HEK293 (cell line): Measurements from ENCODE around the gene OSTM1.

Source experiments
- GLI4 ChIP-seq: fragments of 450-650 bp; formaldehyde crosslinking; IDR thresholded peaks from 2 replicates; pipeline ENCODE4 v1.5.1; 2016; ENCODE audit warnings: missing biosample characterization, missing genetic modification characterization
- HOXA7 ChIP-seq: sonication (generic); formaldehyde crosslinking; IDR thresholded peaks from 2 replicates; pipeline ENCODE4 v1.8.1; 2022; ENCODE audit warnings: missing genetic modification reagents, borderline replicate concordance
- KLF7 ChIP-seq: fragments of 450-650 bp; formaldehyde crosslinking; IDR thresholded peaks from 2 replicates; pipeline ENCODE4 v1.5.1; 2016; ENCODE audit warnings: missing biosample characterization, missing genetic modification characterization, borderline replicate concordance
- KLF8 ChIP-seq: fragments of 450-650 bp; formaldehyde crosslinking; IDR thresholded peaks from 2 replicates; pipeline ENCODE4 v1.5.1; 2016; ENCODE audit warnings: missing biosample characterization, missing genetic modification characterization
- MEIS1 ChIP-seq: sonication (generic); formaldehyde crosslinking; IDR thresholded peaks from 2 replicates; pipeline ENCODE4 v1.8.1; 2022; ENCODE audit warnings: missing genetic modification reagents, mild to moderate bottlenecking, borderline replicate concordance
- OSR2 ChIP-seq: fragments of 450-650 bp; formaldehyde crosslinking; IDR thresholded peaks from 2 replicates; pipeline ENCODE4 v1.5.1; 2016; ENCODE audit warnings: missing biosample characterization, missing genetic modification characterization
- SP3 ChIP-seq: fragments of 450-650 bp; formaldehyde crosslinking; IDR thresholded peaks from 2 replicates; pipeline ENCODE4 v1.5.1; 2016; ENCODE audit warnings: missing biosample characterization, missing genetic modification characterization
- SP7 ChIP-seq: fragments of 450-650 bp; formaldehyde crosslinking; IDR thresholded peaks from 2 replicates; pipeline ENCODE4 v1.5.1; 2016; ENCODE audit warnings: missing biosample characterization, missing genetic modification characterization
- TCF7L2 ChIP-seq: IDR thresholded peaks from 2 replicates; pipeline ENCODE4 v1.6.1; 2011; ENCODE audit warnings: low read depth, mild to moderate bottlenecking, inconsistent platforms, low read length, moderate library complexity, borderline replicate concordance
- TRIM28 ChIP-seq: IDR thresholded peaks from 2 replicates; pipeline ENCODE4 v1.6.1; 2011; ENCODE audit warnings: low read length, control low read depth, borderline replicate concordance
- ZBTB20 ChIP-seq: fragments of 450-650 bp; formaldehyde crosslinking; IDR thresholded peaks from 2 replicates; pipeline ENCODE4 v1.5.1; 2016; ENCODE audit warnings: missing biosample characterization, missing genetic modification characterization
- ZBTB21 ChIP-seq: fragments of 450-650 bp; formaldehyde crosslinking; IDR thresholded peaks from 2 replicates; pipeline ENCODE4 v1.5.1; 2017; ENCODE audit warnings: missing biosample characterization, missing genetic modification characterization
- ZBTB8A ChIP-seq: fragments of 450-650 bp; formaldehyde crosslinking; IDR thresholded peaks from 2 replicates; pipeline ENCODE4 v1.5.1; 2016; ENCODE audit warnings: missing biosample characterization, missing genetic modification characterization
- ZFP37 ChIP-seq: fragments of 450-650 bp; formaldehyde crosslinking; IDR thresholded peaks from 2 replicates; pipeline ENCODE4 v1.5.1; 2016; ENCODE audit warnings: missing biosample characterization, missing genetic modification characterization
- ZNF121 ChIP-seq: fragments of 450-650 bp; formaldehyde crosslinking; IDR thresholded peaks from 2 replicates; pipeline ENCODE4 v1.5.1; 2016; ENCODE audit warnings: missing biosample characterization, missing genetic modification characterization
- ZNF146 ChIP-seq: fragments of 450-650 bp; formaldehyde crosslinking; IDR thresholded peaks from 2 replicates; pipeline ENCODE4 v1.5.1; 2016; ENCODE audit warnings: missing biosample characterization, missing genetic modification characterization
- ZNF174 ChIP-seq: fragments of 450-650 bp; formaldehyde crosslinking; IDR thresholded peaks from 2 replicates; pipeline ENCODE4 v1.5.0; 2017; ENCODE audit warnings: missing biosample characterization, mild to moderate bottlenecking, missing genetic modification characterization
- ZNF223 ChIP-seq: fragments of 450-650 bp; formaldehyde crosslinking; IDR thresholded peaks from 2 replicates; pipeline ENCODE4 v1.5.1; 2016; ENCODE audit warnings: missing biosample characterization, missing genetic modification characterization
- ZNF248 ChIP-seq: fragments of 450-650 bp; formaldehyde crosslinking; IDR thresholded peaks from 2 replicates; pipeline ENCODE4 v1.5.1; 2017; ENCODE audit warnings: missing biosample characterization, missing genetic modification characterization
- ZNF341 ChIP-seq: fragments of 450-650 bp; formaldehyde crosslinking; IDR thresholded peaks from 2 replicates; pipeline ENCODE4; 2016; ENCODE audit warnings: low read depth, missing biosample characterization, missing genetic modification characterization
- ZNF501 ChIP-seq: fragments of 450-650 bp; formaldehyde crosslinking; IDR thresholded peaks from 2 replicates; pipeline ENCODE4 v1.5.1; 2016; ENCODE audit warnings: missing biosample characterization, missing genetic modification characterization
- ZNF560 ChIP-seq: fragments of 450-650 bp; formaldehyde crosslinking; IDR thresholded peaks from 2 replicates; pipeline ENCODE4 v1.5.1; 2017; ENCODE audit warnings: missing biosample characterization, missing genetic modification characterization, borderline replicate concordance
- ZNF571 ChIP-seq: fragments of 450-650 bp; formaldehyde crosslinking; IDR thresholded peaks from 2 replicates; pipeline ENCODE4 v1.5.0; 2017; ENCODE audit warnings: missing biosample characterization, missing genetic modification characterization
- ZNF596 ChIP-seq: fragments of 450-650 bp; IDR thresholded peaks from 2 replicates; pipeline ENCODE4 v1.5.0; 2018; ENCODE audit warnings: missing biosample characterization, mild to moderate bottlenecking, missing genetic modification characterization, moderate library complexity
- ZNF624 ChIP-seq: fragments of 450-650 bp; formaldehyde crosslinking; IDR thresholded peaks from 2 replicates; pipeline ENCODE4 v1.5.1; 2017; ENCODE audit warnings: missing biosample characterization, missing genetic modification characterization
- ZNF660 ChIP-seq: fragments of 450-650 bp; IDR thresholded peaks from 2 replicates; pipeline ENCODE4 v1.5.1; 2018; ENCODE audit warnings: missing biosample characterization, mild to moderate bottlenecking, missing genetic modification characterization
- ZNF677 ChIP-seq: fragments of 450-650 bp; IDR thresholded peaks from 2 replicates; pipeline ENCODE4 v1.5.0; 2018; ENCODE audit warnings: missing biosample characterization, mild to moderate bottlenecking, missing genetic modification characterization, moderate library complexity
- ZSCAN30 ChIP-seq: fragments of 450-650 bp; IDR thresholded peaks from 2 replicates; pipeline ENCODE4 v1.5.1; 2018; ENCODE audit warnings: missing biosample characterization, mild to moderate bottlenecking, missing genetic modification characterization, moderate library complexity
- ZXDB ChIP-seq: fragments of 450-650 bp; formaldehyde crosslinking; IDR thresholded peaks from 2 replicates; pipeline ENCODE4 v1.5.1; 2016; ENCODE audit warnings: missing biosample characterization, missing genetic modification characterization
- TF ChIP-seq, protein P1 (sequence below): fragments of 450-650 bp; formaldehyde crosslinking; IDR thresholded peaks from 2 replicates; pipeline ENCODE4 v1.5.1; 2016; ENCODE audit warnings: missing biosample characterization, missing genetic modification characterization
- TF ChIP-seq, protein P2 (sequence below): fragments of 450-650 bp; formaldehyde crosslinking; IDR thresholded peaks from 2 replicates; pipeline ENCODE4 v1.5.1; 2017; ENCODE audit warnings: missing biosample characterization, missing genetic modification characterization
- TF ChIP-seq, protein P3 (sequence below): fragments of 450-650 bp; formaldehyde crosslinking; conservative IDR thresholded peaks from 2 replicates; pipeline ENCODE4 v1.5.1; 2016; ENCODE audit warnings: low read depth, missing biosample characterization, missing genetic modification characterization

OSTM1 gene

DNA sequence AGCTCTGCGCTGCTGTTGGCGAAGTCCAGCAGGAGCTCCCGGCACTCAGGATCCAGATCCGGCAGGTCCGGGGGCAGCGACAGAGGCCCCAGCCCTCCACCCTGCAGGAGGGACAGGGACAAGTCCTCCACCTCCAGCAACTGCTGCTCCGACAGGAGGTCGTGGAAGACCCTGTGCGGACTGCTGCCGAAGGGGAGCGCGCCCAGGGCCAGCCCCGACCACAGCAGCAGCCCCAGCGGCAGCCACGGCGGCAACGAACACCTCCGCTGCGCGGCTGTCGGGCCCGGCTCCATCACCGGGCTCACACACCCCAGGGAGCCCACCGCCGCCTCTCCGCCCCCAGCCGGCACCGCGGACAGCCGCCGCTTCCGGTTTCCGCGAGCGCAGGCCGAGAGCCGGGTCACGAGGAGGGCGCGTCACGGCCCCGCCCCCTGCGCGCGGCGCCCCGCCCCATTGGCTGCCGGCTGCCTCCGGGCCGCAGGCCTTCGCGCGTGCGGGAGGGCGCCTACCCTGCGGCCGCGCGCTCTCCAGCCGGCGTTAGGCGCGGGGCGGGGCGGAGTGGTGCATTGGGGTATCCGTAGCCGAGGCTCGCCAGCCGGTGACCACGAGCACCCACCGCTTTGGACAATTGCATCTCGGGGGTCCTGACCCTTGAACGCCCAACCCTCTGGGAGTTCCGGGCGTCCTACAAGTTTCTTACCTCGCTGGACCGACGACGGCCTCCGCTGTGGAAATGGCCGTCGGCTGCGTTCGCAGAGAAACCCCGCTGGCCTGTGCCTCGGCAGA, at the start of gene OSTM1 (continued):
- TF ChIP-seq KLF8 (tag by site-specific recombination) (peak; percentile 60), ZBTB20 (tag by site-specific recombination) (peak; percentile 51; the same call in 1 of the 2 replicates), ZNF248 (no peak), OSR2 (tag by site-specific recombination) (no peak), ZSCAN30 (peak; percentile 99), ZBTB8A (tag by site-specific recombination) (peak; percentile 69), TCF7L2 (no peak), ZNF223 (0 out of 2 replicates have a peak, but pooled peaks have one; percentile 27), HOXA7 (CRISPR knock-in tag) (no peak), ZNF341 (tag by site-specific recombination) (peak; percentile 72), ZXDB (peak; percentile 52), ZNF146 (tag by site-specific recombination) (no peak), ZBTB21 (no peak; the same call in 1 of the 2 replicates), ZNF174 (tag by site-specific recombination) (no peak), ZNF121 (tag by site-specific recombination) (no peak), ZNF624 (no peak), SP3 (tag by site-specific recombination) (peak; percentile 57; the same call in 1 of the 2 replicates), KLF7 (tag by site-specific recombination) (no peak), SP7 (tag by site-specific recombination) (peak; percentile 51; the same call in 1 of the 2 replicates), ZNF560 (tag by site-specific recombination) (no peak), TRIM28 (no peak), ZNF501 (peak; percentile 36), GLI4 (tag by site-specific recombination) (peak; percentile 30; the same call in 1 of the 2 replicates), ZNF660 (tag by site-specific recombination) (peak; percentile 86), ZNF677 (tag by site-specific recombination) (no peak), ZNF571 (no peak), ZFP37 (tag by site-specific recombination) (no peak), MEIS1 (CRISPR knock-in tag) (no peak), ZNF596 (peak; percentile 59; the same call in 1 of the 2 replicates)
- TF ChIP-seq, protein P1, sequence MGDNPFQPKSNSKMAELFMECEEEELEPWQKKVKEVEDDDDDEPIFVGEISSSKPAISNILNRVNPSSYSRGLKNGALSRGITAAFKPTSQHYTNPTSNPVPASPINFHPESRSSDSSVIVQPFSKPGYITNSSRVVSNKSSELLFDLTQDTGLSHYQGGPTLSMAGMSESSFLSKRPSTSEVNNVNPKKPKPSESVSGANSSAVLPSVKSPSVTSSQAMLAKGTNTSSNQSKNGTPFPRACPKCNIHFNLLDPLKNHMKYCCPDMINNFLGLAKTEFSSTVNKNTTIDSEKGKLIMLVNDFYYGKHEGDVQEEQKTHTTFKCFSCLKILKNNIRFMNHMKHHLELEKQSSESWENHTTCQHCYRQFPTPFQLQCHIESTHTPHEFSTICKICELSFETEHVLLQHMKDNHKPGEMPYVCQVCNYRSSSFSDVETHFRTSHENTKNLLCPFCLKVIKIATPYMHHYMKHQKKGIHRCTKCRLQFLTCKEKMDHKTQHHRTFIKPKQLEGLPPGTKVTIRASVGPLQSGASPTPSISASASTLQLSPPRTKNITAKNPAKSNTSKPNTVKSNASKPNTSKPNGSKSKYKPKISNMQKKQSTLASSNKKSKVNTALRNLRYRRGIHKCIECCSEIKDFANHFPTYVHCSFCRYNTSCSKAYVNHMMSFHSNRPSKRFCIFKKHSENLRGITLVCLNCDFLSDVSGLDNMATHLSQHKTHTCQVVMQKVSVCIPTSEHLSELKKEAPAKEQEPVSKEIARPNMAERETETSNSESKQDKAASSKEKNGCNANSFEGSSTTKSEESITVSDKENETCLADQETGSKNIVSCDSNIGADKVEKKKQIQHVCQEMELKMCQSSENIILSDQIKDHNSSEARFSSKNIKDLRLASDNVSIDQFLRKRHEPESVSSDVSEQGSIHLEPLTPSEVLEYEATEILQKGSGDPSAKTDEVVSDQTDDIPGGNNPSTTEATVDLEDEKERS: no peak
- TF ChIP-seq, protein P2, sequence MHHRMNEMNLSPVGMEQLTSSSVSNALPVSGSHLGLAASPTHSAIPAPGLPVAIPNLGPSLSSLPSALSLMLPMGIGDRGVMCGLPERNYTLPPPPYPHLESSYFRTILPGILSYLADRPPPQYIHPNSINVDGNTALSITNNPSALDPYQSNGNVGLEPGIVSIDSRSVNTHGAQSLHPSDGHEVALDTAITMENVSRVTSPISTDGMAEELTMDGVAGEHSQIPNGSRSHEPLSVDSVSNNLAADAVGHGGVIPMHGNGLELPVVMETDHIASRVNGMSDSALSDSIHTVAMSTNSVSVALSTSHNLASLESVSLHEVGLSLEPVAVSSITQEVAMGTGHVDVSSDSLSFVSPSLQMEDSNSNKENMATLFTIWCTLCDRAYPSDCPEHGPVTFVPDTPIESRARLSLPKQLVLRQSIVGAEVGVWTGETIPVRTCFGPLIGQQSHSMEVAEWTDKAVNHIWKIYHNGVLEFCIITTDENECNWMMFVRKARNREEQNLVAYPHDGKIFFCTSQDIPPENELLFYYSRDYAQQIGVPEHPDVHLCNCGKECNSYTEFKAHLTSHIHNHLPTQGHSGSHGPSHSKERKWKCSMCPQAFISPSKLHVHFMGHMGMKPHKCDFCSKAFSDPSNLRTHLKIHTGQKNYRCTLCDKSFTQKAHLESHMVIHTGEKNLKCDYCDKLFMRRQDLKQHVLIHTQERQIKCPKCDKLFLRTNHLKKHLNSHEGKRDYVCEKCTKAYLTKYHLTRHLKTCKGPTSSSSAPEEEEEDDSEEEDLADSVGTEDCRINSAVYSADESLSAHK (tag by site-specific recombination): no peak
- TF ChIP-seq, protein P3, sequence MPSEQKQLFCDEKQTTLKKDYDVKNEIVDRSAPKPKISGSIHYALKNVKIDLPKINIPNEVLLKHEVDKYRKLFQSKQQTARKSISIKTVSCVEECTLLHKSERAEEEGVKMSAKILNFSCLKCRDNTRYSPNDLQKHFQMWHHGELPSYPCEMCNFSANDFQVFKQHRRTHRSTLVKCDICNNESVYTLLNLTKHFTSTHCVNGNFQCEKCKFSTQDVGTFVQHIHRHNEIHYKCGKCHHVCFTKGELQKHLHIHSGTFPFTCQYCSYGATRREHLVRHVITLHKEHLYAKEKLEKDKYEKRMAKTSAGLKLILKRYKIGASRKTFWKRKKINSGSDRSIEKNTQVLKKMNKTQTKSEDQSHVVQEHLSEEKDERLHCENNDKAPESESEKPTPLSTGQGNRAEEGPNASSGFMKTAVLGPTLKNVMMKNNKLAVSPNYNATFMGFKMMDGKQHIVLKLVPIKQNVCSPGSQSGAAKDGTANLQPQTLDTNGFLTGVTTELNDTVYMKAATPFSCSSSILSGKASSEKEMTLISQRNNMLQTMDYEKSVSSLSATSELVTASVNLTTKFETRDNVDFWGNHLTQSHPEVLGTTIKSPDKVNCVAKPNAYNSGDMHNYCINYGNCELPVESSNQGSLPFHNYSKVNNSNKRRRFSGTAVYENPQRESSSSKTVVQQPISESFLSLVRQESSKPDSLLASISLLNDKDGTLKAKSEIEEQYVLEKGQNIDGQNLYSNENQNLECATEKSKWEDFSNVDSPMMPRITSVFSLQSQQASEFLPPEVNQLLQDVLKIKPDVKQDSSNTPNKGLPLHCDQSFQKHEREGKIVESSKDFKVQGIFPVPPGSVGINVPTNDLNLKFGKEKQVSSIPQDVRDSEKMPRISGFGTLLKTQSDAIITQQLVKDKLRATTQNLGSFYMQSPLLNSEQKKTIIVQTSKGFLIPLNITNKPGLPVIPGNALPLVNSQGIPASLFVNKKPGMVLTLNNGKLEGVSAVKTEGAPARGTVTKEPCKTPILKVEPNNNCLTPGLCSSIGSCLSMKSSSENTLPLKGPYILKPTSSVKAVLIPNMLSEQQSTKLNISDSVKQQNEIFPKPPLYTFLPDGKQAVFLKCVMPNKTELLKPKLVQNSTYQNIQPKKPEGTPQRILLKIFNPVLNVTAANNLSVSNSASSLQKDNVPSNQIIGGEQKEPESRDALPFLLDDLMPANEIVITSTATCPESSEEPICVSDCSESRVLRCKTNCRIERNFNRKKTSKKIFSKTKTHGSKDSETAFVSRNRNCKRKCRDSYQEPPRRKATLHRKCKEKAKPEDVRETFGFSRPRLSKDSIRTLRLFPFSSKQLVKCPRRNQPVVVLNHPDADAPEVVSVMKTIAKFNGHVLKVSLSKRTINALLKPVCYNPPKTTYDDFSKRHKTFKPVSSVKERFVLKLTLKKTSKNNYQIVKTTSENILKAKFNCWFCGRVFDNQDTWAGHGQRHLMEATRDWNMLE: no peak
